Trophoblast cell (in vitro differentiated cells and primary cell): ENCODE measurements around the gene PPP1R14B.

Source experiments
- DNase-seq, 2 donors: peaks; one replicate each; pipeline ENCODE4 v3.0.0-alpha.2; 2016
- H2AFZ ChIP-seq: 2 replicates; pipeline ENCODE4 v1.6.1; 2013; ENCODE audit warnings: low read length, moderate library complexity, mild to moderate bottlenecking; ENCODE audit not compliant: insufficient read depth, poor library complexity
- H2AK5ac ChIP-seq: 2 replicates; pipeline ENCODE4 v1.6.1; 2013; ENCODE audit warnings: mild to moderate bottlenecking, low read length
- H2BK120ac ChIP-seq: 2 replicates; pipeline ENCODE4 v1.6.1; 2013; ENCODE audit warnings: low read length, mild to moderate bottlenecking, moderate library complexity; ENCODE audit not compliant: insufficient read depth, poor library complexity
- H2BK12ac ChIP-seq: 2 replicates; pipeline ENCODE4 v1.6.1; 2013; ENCODE audit warnings: mild to moderate bottlenecking, low read length, moderate library complexity
- H2BK5ac ChIP-seq: 2 replicates; pipeline ENCODE4 v1.6.1; 2013; ENCODE audit warnings: low read length, low read depth, moderate library complexity, mild to moderate bottlenecking; ENCODE audit not compliant: poor library complexity
- H3K14ac ChIP-seq: 2 replicates; pipeline ENCODE4 v1.6.1; 2013; ENCODE audit warnings: mild to moderate bottlenecking, low read length
- H3K18ac ChIP-seq: 2 replicates; pipeline ENCODE4 v1.6.1; 2013; ENCODE audit warnings: mild to moderate bottlenecking, low read length
- H3K23ac ChIP-seq: 2 replicates; pipeline ENCODE4 v1.6.1; 2013; ENCODE audit warnings: low read length
- H3K27ac ChIP-seq: 2 replicates; pipeline ENCODE4 v1.5.1; 2013; ENCODE audit warnings: low read depth, mild to moderate bottlenecking, inconsistent platforms, low read length, moderate library complexity
- H3K27me3 ChIP-seq: 2 replicates; pipeline ENCODE4 v1.6.1; 2013; ENCODE audit warnings: inconsistent platforms, mild to moderate bottlenecking, low read length, moderate library complexity; ENCODE audit not compliant: insufficient read depth
- H3K36me3 ChIP-seq, 2 experiments: 1 replicate in 1 of 2; 2 replicates in 1 of 2; pipeline ENCODE4 v1.6.1; 2013; ENCODE audit warnings: low read length in 2 of 2, mild to moderate bottlenecking in 2 of 2, moderate library complexity in 1 of 2; ENCODE audit not compliant: insufficient read depth in 2 of 2, control insufficient read depth in 1 of 2
- H3K4ac ChIP-seq: 2 replicates; pipeline ENCODE4 v1.6.1; 2013; ENCODE audit warnings: low read depth, mild to moderate bottlenecking, low read length, moderate library complexity
- H3K4me1 ChIP-seq, 2 experiments: 1 replicate in 1 of 2; 2 replicates in 1 of 2; pipeline ENCODE4 v1.6.1; 2013; ENCODE audit warnings: low read length in 2 of 2, mild to moderate bottlenecking in 2 of 2, moderate library complexity in 1 of 2; ENCODE audit not compliant: insufficient read depth in 2 of 2, control insufficient read depth in 1 of 2
- H3K4me2 ChIP-seq: 2 replicates; pipeline ENCODE4 v1.6.1; 2013; ENCODE audit warnings: inconsistent platforms, mild to moderate bottlenecking, low read length, moderate library complexity
- H3K4me3 ChIP-seq: 2 replicates; pipeline ENCODE4 v1.5.1; 2013; ENCODE audit warnings: mild to moderate bottlenecking, low read depth, low read length, inconsistent platforms
- H3K79me1 ChIP-seq: one replicate; pipeline ENCODE4 v1.6.1; 2013; ENCODE audit warnings: low read length
- H3K79me2 ChIP-seq: 2 replicates; pipeline ENCODE4 v1.6.1; 2013; ENCODE audit warnings: low read length, mild to moderate bottlenecking; ENCODE audit not compliant: control insufficient read depth, insufficient read depth, poor library complexity
- H3K9ac ChIP-seq: 2 replicates; pipeline ENCODE4 v1.6.1; 2013; ENCODE audit warnings: mild to moderate bottlenecking, low read length
- H3K9me3 ChIP-seq: 2 replicates; pipeline ENCODE4 v1.6.1; 2013; ENCODE audit warnings: low read depth, mild to moderate bottlenecking, control low read depth, inconsistent platforms, low read length; ENCODE audit not compliant: insufficient read depth
- H4K12ac ChIP-seq: 2 replicates; pipeline ENCODE4 v1.6.1; 2013; ENCODE audit warnings: low read depth, mild to moderate bottlenecking, low read length, moderate library complexity
- H4K8ac ChIP-seq: 2 replicates; pipeline ENCODE4 v1.6.1; 2013; ENCODE audit warnings: low read depth, mild to moderate bottlenecking, low read length, moderate library complexity
- H4K91ac ChIP-seq: one replicate; pipeline ENCODE4 v1.6.1; 2013; ENCODE audit warnings: low read depth, mild to moderate bottlenecking, low read length, moderate library complexity
- WGBS: extraction: QIAGEN DNeasy Blood & Tissue Kit; methylation state at CpG from one replicate; pipeline ENCODE4 v1.1.7; 2013; ENCODE audit warnings: missing lambda C conversion rate; ENCODE audit not compliant: insufficient read length, insufficient coverage; ENCODE audit errors: extremely low coverage; 5-methylcytosine and 5-hydroxymethylcytosine counted together

The PPP1R14B gene

GRCh38 chr11:64232182-64232966 is 14.4 kb downstream of the PPP1R14B start:
- Histone ChIP-seq H3K9me3 (no peaks in the 10 kb centered on the region), H2AFZ (no peak overlapping the region), H3K18ac (no peak overlapping the region), H3K27me3 (no peaks in the 10 kb centered on the region), H4K8ac (no peak overlapping the region), H3K4me2 (no peak overlapping the region), H3K36me3 (peaks cover 3 to 8% of the 10 kb centered on the region in 2 experiments), H2BK5ac (no peak overlapping the region), H3K79me2 (peaks cover 10% of the 10 kb centered on the region), H3K9ac (no peak overlapping the region), H2BK12ac (no peak overlapping the region), H3K27ac (no peak overlapping the region), H2AK5ac (no peak overlapping the region), H3K4ac (no peak overlapping the region), H4K12ac (no peak overlapping the region), H2BK120ac (no peak overlapping the region), H3K79me1 (peaks cover 11% of the 10 kb centered on the region), H3K23ac (no peak overlapping the region), H4K91ac (no peak overlapping the region), H3K4me3 (no peak overlapping the region), H3K14ac (no peak overlapping the region), H3K4me1 (peaks cover 5 to 7% of the 10 kb centered on the region in 2 experiments)
- WGBS, result no CpG with 5 or more reads among the region's 15 CpGs
- no peak for DNase-seq

DNA sequence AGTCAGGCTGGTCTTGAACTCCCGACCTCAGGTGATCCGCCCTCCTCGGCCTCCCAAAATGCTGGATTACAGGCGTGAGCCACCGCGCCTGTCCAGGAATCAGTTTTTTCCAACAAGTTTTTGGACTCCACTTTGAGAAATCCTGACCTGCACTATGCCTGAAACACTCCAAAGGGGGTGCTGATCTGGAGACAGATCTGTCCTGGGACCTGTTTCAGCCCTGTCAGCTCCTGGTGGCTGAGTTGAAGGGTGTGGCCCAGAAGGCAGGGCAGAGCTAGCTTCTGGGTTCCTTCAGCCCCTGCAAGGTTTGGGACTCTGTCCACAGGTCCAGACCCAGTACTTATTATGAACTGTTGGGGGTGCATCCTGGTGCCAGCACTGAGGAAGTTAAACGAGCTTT is 15.2 kb downstream of the PPP1R14B start:
- Histone ChIP-seq H2BK12ac (no peak overlapping the region), H3K27ac (no peak overlapping the region), H3K9ac (no peak overlapping the region), H3K79me2 (peaks cover 10% of the 10 kb centered on the region), H3K4me3 (no peak overlapping the region), H3K9me3 (no peaks in the 10 kb centered on the region), H3K23ac (no peak overlapping the region), H4K12ac (no peak overlapping the region), H4K8ac (no peak overlapping the region), H2AK5ac (no peak overlapping the region), H3K18ac (no peak overlapping the region), H3K4me1 (peaks cover 11% of the 10 kb centered on the region in 2 experiments), H2BK5ac (no peak overlapping the region), H3K4me2 (no peak overlapping the region), H3K27me3 (no peaks in the 10 kb centered on the region), H4K91ac (no peak overlapping the region), H3K79me1 (peaks cover 13% of the 10 kb centered on the region), H3K36me3 (peaks cover 0 to 4% of the 10 kb centered on the region in 2 experiments), H3K4ac (no peak overlapping the region), H3K14ac (no peak overlapping the region), H2BK120ac (no peak overlapping the region), H2AFZ (no peak overlapping the region)
- no CpG with 5 or more reads among the region's 7 CpGs for whole genome bisulfite sequencing
- DNase-seq, result no peak

GRCh38 chr11:64230985-64231365 is 15.8 kb downstream of the PPP1R14B start:
- Histone ChIP-seq H3K4me2 (peak overlapping the region; percentile 94), H3K4me3 (peak overlapping the region; percentile 88)

GRCh38 chr11:64230171-64230984 is 16.4 kb downstream of the PPP1R14B start, which contains the start of gene DNAJC4:
TSS of gene DNAJC4 (plus strand) at chr11:64230548. CDS start at chr11:64230855, 307 bp downstream.
- H3K14ac ChIP-seq, result peak within 1 kb of the TSS; percentile 87
- H4K12ac ChIP-seq, result peak within 1 kb of the TSS; percentile 89
- H3K9me3 ChIP-seq, result no peaks in the 10 kb centered on the region
- H3K79me2 ChIP-seq, result peaks cover 20% of the 10 kb centered on the region
- peak within 1 kb of the TSS; percentile 72 for H4K91ac ChIP-seq
- DNase-seq, result peak; percentile 90 to 93
- peak within 1 kb of the TSS; percentile 68 for H3K27ac ChIP-seq
- H3K9ac ChIP-seq, result peak within 1 kb of the TSS; percentile 87
- H4K8ac ChIP-seq, result peak within 1 kb of the TSS; percentile 91
- peak within 1 kb of the TSS; percentile 65 for H2AFZ ChIP-seq
- peak within 1 kb of the TSS; percentile 55 for H2AK5ac ChIP-seq
- H3K4me1 ChIP-seq, result peaks cover 15 to 16% of the 10 kb centered on the region in 2 experiments
- H3K4ac ChIP-seq, result peak within 1 kb of the TSS; percentile 28
- no CpG with 5 or more reads among the region's 62 CpGs for WGBS
- H2BK120ac ChIP-seq, result peak within 1 kb of the TSS; percentile 74
- no peaks in the 10 kb centered on the region for H3K27me3 ChIP-seq
- H3K4me3 ChIP-seq, result peak within 1 kb of the TSS; percentile 88
- H3K4me2 ChIP-seq, result peak within 1 kb of the TSS; percentile 94
- H3K79me1 ChIP-seq, result peaks cover 23% of the 10 kb centered on the region
- no peak within 1 kb of the TSS for H3K23ac ChIP-seq
- H2BK12ac ChIP-seq, result no peak within 1 kb of the TSS
- peak within 1 kb of the TSS; percentile 50 for H3K18ac ChIP-seq
- peak within 1 kb of the TSS; percentile 65 for H2BK5ac ChIP-seq
- peaks cover 0 to 2% of the 10 kb centered on the region in 2 experiments for H3K36me3 ChIP-seq

More at GRCh38 chr11:64230985-64231365, 15.8 kb downstream of the PPP1R14B start:
- Histone ChIP-seq H2BK120ac (peak overlapping the region; percentile 74), H3K23ac (no peak overlapping the region), H3K79me2 (peaks cover 14% of the 10 kb centered on the region), H2BK12ac (no peak overlapping the region), H3K9me3 (no peaks in the 10 kb centered on the region), H3K4ac (no peak overlapping the region), H3K36me3 (peaks cover 0 to 2% of the 10 kb centered on the region in 2 experiments), H4K91ac (peak overlapping the region; percentile 72), H2AK5ac (no peak overlapping the region), H3K9ac (peak overlapping the region; percentile 87), H3K18ac (peak overlapping the region; percentile 50), H3K79me1 (peaks cover 17% of the 10 kb centered on the region), H4K8ac (peak overlapping the region; percentile 91), H2AFZ (peak overlapping the region; percentile 65), H3K4me1 (peaks cover 12 to 13% of the 10 kb centered on the region in 2 experiments), H2BK5ac (peak overlapping the region; percentile 65), H4K12ac (peak overlapping the region; percentile 89), H3K27ac (no peak overlapping the region), H3K14ac (peak overlapping the region; percentile 87), H3K27me3 (no peaks in the 10 kb centered on the region)
- DNase-seq, result no peak
- WGBS, result no CpG with 5 or more reads among the region's 8 CpGs
